DMS 273 (cell line): Measurements from ENCODE around the gene CIITA.
A peak's percentile ranks its signal among the peaks of the same experiment; 100 is the strongest.

Experiments used
- DNase-seq: peaks from one replicate; lab custom pipeline; 2025; ENCODE audit not compliant: unreplicated experiment; lab: John Stamatoyannopoulos, UW

CIITA gene

DNA sequence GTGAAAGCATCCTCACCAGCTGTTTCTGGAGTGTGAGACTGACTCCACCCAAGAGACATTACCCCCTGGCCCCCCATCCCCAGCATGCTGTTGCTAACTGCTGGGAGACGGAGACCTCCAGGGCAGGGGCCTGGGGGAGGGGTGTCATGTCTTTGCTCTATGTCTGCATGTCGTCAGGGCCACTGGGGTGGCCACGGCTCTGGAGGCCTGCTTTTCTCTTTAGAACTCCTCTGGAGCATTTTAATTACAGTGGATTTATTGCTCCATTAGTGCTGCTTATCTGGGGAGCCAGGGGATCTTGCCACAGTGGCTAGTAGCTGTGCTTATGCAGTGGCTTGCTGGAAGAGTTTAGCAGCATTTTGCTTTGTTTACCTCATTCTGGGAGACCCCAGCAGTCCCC lies 99.6 kb downstream of the CIITA start:
- DNase-seq: no peak

DNA sequence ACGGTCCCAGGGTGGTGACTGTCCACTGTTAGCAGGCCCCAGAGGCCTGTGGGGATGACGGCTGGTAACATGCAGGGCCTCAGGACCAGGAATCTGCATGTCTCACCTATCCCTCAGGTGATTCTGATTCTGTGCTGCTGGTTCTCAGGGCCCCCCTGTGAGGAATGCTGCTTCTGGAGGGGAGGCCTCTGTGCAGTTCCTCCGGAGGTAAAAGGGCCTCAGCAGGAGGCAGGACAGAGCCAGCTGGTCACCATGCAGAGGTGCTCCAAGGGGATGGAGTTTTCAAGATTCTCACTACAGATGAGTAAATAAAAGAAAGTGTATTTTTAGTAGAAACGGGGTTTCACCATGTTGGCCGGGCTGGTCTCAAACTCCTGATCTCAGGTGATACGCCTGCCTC lies 101.1 kb downstream of the CIITA start:
- no peak for DNase-seq

DNA sequence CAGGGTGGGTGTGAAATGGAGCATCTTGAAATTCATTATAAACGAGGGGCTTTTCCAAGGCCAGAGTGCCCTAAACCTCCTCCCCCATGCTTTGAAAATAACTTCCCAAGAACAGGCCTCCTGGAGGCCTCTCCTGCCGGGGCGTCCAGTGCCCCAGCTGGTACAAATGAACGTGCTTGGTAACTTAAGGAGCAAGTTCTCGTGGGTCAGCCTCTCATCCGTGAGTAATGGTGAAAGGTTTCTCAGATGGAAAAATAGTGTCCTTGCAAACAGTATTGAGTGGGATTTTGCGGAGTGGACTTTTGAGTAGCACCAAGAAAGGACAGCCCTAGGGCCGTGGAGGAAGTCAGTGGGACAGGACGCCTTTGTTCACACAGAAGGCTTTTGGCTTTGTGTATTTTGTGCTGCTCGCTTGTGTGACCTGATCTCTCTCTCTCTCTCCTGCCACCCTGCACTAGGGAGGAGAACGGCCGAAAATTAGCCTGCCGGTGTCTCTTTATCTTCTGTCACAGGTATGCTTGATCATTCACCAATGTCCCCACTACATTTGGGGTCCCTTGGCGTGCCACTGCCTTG lies 102.0 kb downstream of the CIITA start:
- DNase-seq: no peak

DNA sequence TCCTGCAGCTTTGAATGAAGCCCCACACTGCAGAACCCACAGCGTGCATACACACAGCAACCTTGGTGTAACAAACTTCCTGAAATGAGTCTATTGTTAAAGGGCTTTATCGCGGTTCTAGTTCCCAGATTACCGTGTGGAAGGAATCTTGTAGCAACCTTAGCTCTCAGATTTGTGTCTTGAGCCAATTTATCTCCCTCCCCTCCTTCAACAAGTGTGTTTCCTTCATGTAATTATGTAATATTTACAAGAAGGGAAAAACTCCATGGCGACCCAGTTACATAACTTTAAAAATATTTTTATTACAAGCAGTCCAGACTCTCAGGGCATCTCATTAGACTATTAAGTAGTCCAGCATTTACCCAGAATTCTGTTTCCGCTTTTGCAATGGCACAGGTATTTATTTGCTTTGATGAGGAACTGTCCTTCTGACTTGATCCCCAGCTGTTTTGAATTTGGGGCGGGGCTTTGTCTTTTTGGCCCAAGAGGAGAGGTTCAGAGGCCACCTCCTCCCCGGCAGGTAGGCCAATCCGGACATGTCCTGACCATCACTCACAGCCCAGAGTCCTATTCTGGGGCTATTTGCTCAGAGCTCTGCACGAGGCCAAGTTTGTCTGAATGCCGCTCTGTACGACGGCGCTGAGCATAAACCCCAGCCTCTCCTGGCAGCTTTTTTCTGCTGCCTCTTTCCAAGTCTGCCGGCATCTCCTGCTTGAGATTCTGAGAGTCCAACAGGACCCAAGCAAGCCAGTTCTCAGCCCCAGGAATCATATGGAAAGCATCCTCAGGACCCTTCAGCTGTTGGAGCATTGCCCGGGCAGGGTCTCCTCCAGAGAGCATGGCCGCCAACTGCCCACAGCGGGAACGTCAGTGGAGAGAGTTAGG lies 103.0 kb downstream of the CIITA start:
- DNase-seq: no peak

DNA sequence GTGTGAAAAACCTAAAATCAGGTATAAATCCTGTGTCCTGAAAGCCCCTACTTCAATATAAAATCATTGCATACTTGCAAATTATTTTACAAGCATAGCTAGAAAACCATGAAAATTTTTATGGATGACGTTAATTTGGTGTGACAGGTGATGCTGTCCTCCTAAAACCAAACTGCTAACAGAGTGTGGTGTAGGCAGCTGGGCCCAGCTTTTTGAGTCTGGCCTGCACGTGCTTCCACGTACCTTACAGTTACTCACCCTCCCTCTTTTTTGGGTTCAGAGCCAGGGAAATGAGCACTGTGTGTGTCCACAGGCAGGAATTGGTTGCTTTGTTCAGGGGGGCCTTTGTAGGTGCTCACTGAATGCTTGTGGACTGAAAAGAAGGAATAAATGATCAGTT lies 103.8 kb downstream of the CIITA start:
- no peak for DNase-seq

DNA sequence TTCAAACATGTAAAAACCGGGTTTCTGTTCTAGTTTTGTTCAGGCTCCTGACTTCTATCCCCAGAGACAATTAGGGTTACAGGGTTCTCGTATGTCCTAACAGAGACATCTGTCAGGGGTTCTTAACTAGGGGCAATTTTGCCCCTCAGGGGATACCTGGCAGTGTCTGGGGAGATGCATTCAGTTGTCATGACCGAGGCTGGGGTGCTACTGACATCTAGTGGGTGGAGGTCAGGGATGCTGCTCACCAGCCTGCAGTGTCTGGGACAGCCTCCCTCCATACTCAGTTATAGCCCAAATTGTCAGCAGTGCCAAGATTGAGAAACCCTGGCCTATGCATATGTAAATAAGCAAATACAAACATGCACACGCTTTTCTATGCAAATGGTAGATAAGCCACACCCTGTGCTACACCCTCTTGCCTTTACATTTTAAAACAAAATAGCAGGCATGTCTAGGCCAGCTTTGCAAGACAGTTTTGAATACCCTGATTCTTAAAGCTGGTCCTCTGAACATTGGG lies 104.8 kb downstream of the CIITA start:
- peak; percentile 43 for DNase-seq

DNA sequence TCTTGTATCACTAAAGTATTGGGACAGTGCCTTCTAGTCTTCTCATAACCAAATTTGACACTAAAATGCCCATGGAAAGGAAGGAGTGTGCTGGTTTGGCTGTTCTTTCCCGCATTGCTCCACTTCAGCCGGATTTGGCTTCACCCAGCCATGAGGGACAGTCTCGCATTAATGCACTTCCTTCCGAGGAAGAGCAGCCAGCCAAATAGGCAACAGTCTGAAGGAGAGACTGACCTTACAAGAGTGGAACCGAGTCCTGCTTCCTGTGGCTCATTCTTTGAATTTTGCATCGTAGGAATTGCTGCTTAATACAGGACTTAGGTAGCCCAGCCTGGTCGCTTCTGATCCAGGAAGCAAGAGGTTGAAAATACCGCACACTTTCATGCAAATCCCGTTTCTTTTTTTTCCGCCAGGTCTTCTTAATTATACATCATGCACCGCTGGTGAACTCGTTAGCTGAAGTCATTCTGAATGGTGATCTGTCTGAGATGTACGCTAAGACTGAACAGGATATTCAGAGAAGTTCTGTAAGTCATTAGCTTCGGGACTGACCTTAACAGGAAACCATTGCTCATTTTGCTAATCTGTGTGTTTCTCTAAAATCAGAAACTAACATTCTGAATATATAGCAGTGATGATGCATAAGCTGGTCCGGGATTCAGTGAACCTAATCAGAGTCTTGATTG lies 105.6 kb downstream of the CIITA start:
- no peak for DNase-seq

DNA sequence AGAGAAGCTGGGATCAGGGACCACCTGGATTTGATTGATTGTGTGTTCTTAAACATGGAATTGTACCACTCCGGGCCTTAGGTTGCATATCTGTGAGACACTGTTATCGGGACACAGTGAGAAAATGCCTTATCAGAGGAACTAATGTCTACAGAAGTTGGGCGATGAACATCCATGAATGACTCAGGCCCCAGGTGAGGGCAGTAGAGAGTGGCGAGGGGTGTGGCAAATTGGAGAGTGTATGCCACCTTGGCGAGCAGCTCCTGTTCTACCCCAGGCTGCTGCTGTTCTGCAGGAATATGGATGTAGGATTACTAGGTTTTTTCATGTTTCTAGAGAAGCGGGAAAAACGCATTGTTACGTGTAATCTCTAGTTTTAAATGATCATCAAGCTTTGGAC lies 106.2 kb downstream of the CIITA start:
- peak; percentile 10 for DNase-seq

DNA sequence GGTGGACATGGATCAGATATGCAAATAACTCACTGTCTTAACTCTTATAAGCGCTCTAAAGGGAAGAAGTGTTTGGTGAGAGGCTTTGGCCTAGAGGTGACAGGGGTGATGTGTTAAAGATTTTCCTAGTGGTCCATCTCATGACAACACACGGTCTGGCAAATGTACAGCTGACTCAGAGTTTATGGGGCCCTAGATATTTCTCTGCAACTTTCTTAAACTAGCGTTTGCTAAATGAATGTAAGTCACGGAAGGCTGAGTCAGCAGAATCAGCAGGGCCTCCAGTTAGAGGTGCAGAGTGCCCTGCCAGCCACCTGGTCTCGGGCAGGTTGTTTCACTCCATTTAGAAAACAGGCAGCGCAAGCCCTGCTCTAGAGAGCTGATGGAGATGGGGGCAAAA lies 107.5 kb downstream of the CIITA start:
- no peak for DNase-seq
